IMR-90 (cell line): ENCODE results near the gene CFAP43.

Source experiments
- CTCF ChIP-seq: conservative IDR thresholded peaks from 2 replicates; pipeline ENCODE4 v1.5.1; 2012; ENCODE audit warnings: mild to moderate bottlenecking, low read depth, low read length, improper control_type of control experiment
- POLR2A ChIP-seq: IDR thresholded peaks from 2 replicates; pipeline ENCODE4 v1.6.1; 2012; ENCODE audit warnings: mild to moderate bottlenecking, low read depth, low read length
- RAD21 ChIP-seq: IDR thresholded peaks from 2 replicates; pipeline ENCODE4 v1.6.1; 2012; ENCODE audit warnings: low read length, improper control_type of control experiment
- RCOR1 ChIP-seq: IDR thresholded peaks from 2 replicates; pipeline ENCODE4 v1.6.1; 2012; ENCODE audit warnings: mild to moderate bottlenecking, low read length, improper control_type of control experiment; ENCODE audit not compliant: insufficient replicate concordance
- USF2 ChIP-seq: fragments of 150-350 bp; IDR thresholded peaks from 2 replicates; pipeline ENCODE4 v1.6.1; 2017; ENCODE audit warnings: mild to moderate bottlenecking, antibody characterized with exemption, low read length, low read depth

GRCh38 chr10:104101902-104102301, 130.3 kb downstream of the CFAP43 start:
- TF ChIP-seq POLR2A (no peak), RAD21 (no peak), CTCF (no peak), USF2 (no peak), RCOR1 (no peak)
